H4 (cell line): Measurements from ENCODE around the gene GCNA. TPM values are rescaled to one million over a fixed set of nuclear protein-coding genes. Genes with fewer than 3 reads are reported as not detected.
A peak's percentile ranks its signal among the peaks of the same experiment; 100 is the strongest.
"Not testable (repeated sequence)": the region's sequence is repeated elsewhere in the genome, so short reads cannot be mapped to it uniquely, and the experiment has no call there.

Source experiments
- DNase-seq: peaks from one replicate; pipeline ENCODE4 v3.0.0-alpha.2; 2015; ENCODE audit warnings: low spot score
- total RNA-seq: library from RNA; depleted of rRNA; stranded (reverse); fragments of >200 nt; shearing (Covaris generic); gene quantifications from 2 replicates; pipeline ENCODE4 v1.2.3, GENCODE V29; 2014; rRNA removed

GCNA gene
- total RNA-seq, 1 experiment from 2014 or later: 1.0 TPM

- no peak for DNase-seq
Observed at GRCh38 chrX:71640002-71640401, 61.8 kb downstream of the GCNA start.

DNA sequence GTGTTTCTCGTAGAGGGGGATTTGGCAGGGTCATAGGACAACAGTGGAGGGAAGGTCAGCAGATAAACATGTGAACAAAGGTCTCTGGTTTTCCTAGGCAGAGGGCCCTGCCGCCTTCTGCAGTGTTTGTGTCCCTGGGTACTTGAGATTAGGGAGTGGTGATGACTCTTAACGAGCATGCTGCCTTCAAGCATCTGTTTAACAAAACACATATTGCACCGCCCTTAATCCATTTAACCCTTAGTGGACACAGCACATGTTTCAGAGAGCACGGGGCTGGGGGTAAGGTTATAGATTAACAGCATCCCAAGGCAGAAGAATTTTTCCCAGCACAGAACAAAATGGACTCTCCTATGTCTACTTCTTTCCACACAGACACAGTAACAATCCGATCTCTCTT lies 66.2 kb downstream of the GCNA start:
- DNase-seq: not testable (repeated sequence)

DNA sequence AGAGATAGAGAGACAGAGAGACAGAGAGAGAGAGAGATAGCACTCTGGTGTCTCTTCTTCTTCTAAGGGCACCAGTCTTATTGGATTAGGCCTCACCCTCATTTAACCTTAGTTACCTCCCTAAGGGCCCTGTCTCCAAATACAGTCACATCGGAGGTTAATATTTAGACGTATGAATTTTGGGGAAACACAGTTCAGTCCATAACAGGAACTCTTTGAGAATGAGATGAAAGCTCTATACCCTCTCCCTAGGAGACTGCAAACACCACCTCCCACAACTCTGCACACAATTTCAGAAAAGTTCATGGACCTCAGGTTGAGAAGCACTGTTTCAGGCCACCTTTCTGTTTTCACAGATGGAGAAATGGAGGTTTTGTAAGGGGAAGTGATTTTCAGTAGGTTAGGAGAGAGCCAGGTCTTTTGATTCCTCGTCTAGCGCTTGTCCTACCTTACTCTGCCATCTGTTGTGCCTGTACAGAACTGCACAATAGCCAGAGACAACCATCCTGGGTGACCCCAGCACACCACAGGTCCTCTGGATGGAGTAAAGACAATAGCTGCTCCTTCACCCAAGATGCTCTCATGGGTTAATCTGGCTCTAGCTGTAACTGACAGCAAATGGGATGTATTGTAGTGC lies 72.2 kb downstream of the GCNA start:
- no peak for DNase-seq

DNA sequence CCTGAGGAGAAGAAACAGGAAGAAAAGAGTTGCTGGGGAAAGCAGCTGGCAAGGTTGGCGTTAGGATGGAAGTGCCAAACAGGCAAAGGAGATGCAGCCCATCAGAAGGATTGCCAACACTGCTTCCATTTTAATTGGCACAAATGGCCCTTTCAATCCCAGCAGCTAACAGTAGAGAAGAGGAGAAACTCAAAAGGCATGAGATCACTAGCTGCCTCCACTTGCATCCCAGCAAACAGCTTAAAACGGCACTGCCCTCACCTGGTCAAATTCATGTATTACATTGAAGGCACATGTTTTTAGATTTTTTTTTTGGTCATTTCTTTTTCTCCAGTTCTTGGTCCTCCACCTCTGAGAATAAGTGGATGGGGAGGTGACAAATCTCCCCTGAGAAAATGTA lies 74.2 kb downstream of the GCNA start:
- peak; percentile 46 for DNase-seq

GRCh38 chrX:71653344-71653743 lies 75.1 kb downstream of the GCNA start:
- DNase-seq: no peak

GRCh38 chrX:71657267-71657666 lies 79.0 kb downstream of the GCNA start:
- no peak for DNase-seq

GRCh38 chrX:71659342-71659741 lies 81.1 kb downstream of the GCNA start:
- DNase-seq: no peak

DNA sequence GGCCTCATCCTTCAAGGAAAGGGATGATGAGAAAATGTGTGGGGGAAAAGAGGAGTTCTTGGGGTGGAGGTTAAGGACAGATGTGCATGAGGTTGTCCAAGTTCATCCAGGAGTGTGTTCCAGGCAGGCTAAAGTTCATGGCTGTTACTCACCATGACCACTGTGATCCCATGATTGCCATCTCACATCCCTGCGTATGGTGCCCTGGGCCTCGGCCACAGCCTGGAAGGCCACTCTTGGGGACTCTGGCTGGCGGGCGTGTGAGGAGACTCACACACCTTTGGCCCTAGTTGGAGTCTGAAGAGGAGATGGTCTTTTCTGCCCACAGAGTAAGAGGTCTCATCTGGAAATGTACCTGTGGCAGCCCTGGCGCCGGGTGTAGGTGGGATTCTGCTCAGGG lies 81.7 kb downstream of the GCNA start:
- DNase-seq: no peak

DNA sequence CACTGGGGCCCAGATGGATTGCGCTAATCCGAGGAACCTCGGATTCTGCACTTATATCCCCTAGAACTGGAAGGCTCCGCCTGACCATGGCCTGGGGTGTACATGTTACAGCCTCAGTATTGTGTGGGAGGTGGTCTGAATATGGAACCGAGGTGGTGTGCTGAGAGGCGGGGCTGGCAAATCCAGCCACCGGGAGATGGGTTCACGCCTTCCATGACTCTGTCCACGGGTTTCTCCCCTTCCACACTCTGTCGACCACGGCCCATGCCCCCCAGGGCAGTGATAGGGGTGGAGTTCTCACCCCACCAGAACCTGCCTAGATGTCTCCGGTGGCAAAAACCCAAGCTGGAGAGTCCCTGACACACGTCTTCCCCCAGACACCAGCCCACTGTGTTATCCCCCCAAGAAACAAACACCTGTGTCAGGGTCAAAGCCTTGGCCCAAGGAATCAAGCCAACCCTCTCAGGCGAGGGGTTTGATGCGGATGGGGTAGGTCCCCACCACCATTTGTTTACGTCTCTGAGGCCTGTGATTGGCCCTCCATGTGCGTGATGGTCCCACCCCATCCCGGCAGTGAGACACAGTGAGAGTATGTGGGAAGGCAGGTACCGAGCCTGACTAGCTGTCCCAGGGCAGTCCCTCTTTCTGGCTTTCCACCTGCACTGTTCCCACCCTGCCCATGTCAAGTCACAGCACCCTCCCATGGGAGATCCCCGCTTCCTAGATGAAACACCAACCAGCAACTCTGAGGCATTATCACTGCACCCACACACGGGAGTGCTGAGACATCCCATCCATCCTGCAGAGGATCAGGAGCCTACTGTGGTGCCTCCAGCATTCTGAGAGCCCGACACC lies 82.6 kb downstream of the GCNA start:
- DNase-seq: no peak

DNA sequence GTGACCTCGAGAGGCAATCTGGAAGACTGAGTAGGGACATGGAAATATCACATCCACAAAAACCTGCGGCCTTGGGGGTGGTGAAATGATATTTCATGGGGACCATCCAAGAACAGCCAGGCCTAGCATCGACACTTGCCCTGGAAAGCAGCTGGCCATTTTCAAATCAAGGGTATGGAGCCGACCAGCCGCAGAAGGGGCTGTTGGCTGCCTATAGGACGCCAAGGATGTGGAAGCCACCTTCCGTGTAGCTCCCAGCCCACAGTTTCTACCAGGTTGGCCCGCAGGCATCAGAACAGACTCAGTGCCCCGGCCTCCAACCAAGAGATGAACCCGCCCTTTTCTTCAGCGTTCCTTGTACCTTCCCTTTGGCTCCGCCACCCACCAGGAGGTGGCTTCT lies 83.7 kb downstream of the GCNA start:
- DNase-seq: no peak

DNA sequence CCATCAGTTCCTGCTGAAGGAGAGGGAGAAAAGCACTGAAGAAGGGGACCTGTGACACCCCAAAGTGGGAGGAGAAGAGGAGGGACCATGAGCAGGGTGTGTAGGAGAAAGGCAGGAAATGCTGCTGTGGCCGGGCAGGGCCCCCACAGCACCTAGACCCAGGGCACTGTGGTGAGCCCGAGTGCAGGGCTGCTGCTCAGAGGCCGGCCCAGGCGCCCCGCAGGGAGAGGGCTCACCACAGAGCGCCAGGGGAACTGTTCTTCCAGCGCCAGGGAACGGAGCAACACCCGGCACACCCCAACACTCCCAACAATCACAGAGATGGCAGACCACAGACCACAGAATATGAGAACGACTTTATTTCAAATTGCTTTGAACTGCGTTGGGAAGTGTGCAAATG lies 84.4 kb downstream of the GCNA start:
- peak; percentile 17 for DNase-seq

Other genes starting within 250 kb of the GCNA start
- 9.2 and 10.9 TPM in 2 replicates for gene TAF1, start 212.1 kb upstream of the GCNA start, total RNA-seq
- gene OGT, start 45.3 kb upstream of the GCNA start, total RNA-seq: 36.4 and 42.7 TPM in 2 replicates
- gene CXCR3, start 40.1 kb downstream of the GCNA start, total RNA-seq: not detected in 2 replicates
- gene CXorf49, start 139.8 kb downstream of the GCNA start, total RNA-seq: not detected in 2 replicates
- gene CXorf49B, start 184.9 kb downstream of the GCNA start, total RNA-seq: not detected in 2 replicates